Stimulated activated naive B cell treated with anti-CD40 and anti-IgM and Interleukin-4, amounts not matched to agents 10 μg/mL and 1 μg/mL and 100 μg/mL, for 72 hours (primary cell): ENCODE data around the gene ITGB5.
A peak's percentile ranks its signal among the peaks of the same experiment; 100 is the strongest.

Experiments
- ATAC-seq, 2 donors: fragments of 150-1000 bp; cut with Tn5 transposase; replicated peaks; 2 replicates each; pipeline ENCODE4 v1.10.0; 2021; ENCODE audit warnings: moderate library complexity in 1 of 2
- DNase-seq: peaks from one replicate; pipeline ENCODE4 v3.0.0; 2021
- H3K27ac Mint-ChIP-seq: one replicate; pipeline ENCODE4 v1.8.0; 2022; ENCODE audit warnings: mild to moderate bottlenecking, mixed read lengths
- H3K27me3 Mint-ChIP-seq, 2 donors: one replicate each; pipeline ENCODE4 v1.8.0; 2022; ENCODE audit warnings: mixed read lengths in 2 of 2
- H3K36me3 Mint-ChIP-seq, 2 donors: one replicate each; pipeline ENCODE4 v1.8.0; 2022; ENCODE audit warnings: mixed read lengths in 2 of 2, mild to moderate bottlenecking in 1 of 2
- H3K4me1 Mint-ChIP-seq, 2 donors: one replicate each; pipeline ENCODE4 v1.8.0; 2022; ENCODE audit warnings: mixed read lengths in 2 of 2, mild to moderate bottlenecking in 1 of 2
- H3K4me3 Mint-ChIP-seq, 2 donors: one replicate each; pipeline ENCODE4 v1.8.0; 2022; ENCODE audit warnings: mild to moderate bottlenecking in 2 of 2, mixed read lengths in 2 of 2, moderate library complexity in 1 of 2
- H3K9me3 Mint-ChIP-seq, 2 donors: one replicate each; pipeline ENCODE4 v1.8.0; 2022; ENCODE audit warnings: mixed read lengths in 2 of 2, mild to moderate bottlenecking in 1 of 2

ITGB5 gene

GRCh38 chr3:124843506-124844177 lies 43.5 kb downstream of the ITGB5 start:
- H3K4me3 Mint-ChIP-seq: no peak overlapping the region
- peaks cover 13 to 15% of the 10 kb centered on the region in 2 donors for H3K27me3 Mint-ChIP-seq
- no peak overlapping the region for H3K27ac Mint-ChIP-seq
- H3K9me3 Mint-ChIP-seq: no peaks in the 10 kb centered on the region
- no peaks in the 10 kb centered on the region for H3K4me1 Mint-ChIP-seq
- ATAC-seq: no peak
- DNase-seq: no peak
- no peaks in the 10 kb centered on the region for H3K36me3 Mint-ChIP-seq

DNA sequence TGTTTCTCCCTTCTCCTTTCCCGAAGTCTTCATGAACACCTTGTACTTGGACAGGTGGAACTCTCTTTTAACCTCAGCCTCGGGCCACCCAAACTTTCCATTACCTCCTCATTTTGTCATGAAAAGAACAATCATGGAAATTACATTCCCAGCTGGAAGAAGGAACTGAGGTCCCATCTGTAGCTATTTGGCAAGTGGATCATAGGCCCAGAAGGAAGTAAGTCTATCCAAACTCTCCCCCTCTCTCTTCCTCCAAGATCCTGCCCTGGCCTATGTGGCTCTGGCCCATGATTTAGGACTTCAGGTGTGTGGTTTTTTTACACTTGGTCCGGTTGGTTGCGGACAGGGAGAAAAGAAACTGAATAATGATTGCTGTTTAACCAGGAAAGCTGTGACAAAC lies 44.1 kb downstream of the ITGB5 start:
- Mint-ChIP-seq H3K27ac (no peak overlapping the region), H3K36me3 (no peaks in the 10 kb centered on the region), H3K4me1 (no peaks in the 10 kb centered on the region), H3K27me3 (peaks cover 8 to 11% of the 10 kb centered on the region in 2 donors), H3K9me3 (no peaks in the 10 kb centered on the region), H3K4me3 (no peak overlapping the region)
- ATAC-seq (no peak), DNase-seq (no peak)

DNA sequence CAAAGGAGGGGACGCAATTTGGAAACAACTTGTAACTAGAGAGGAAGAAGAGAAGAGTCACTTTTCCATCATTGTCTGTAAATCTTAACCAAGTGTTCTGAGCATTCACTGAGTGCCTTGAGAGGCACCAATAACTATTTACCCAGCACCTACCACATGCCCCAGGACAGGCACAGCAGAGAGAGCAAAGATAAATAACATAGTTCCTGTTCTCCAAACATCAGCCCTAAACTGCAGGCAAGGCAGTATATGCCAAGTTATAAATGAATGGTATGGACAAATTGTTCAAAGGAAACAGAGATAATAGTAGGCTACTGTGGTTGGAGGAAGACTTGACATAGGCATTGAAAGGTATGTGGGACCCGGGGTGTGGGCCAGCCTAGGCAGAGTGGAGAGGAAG lies 45.6 kb downstream of the ITGB5 start:
- H3K27me3 Mint-ChIP-seq: peaks cover 16 to 18% of the 10 kb centered on the region in 2 donors
- no peaks in the 10 kb centered on the region for H3K9me3 Mint-ChIP-seq
- no peak for DNase-seq
- ATAC-seq: no peak
- H3K4me3 Mint-ChIP-seq: no peak overlapping the region
- H3K27ac Mint-ChIP-seq: no peak overlapping the region
- no peaks in the 10 kb centered on the region for H3K36me3 Mint-ChIP-seq
- H3K4me1 Mint-ChIP-seq: no peaks in the 10 kb centered on the region

- no peaks in the 10 kb centered on the region for H3K9me3 Mint-ChIP-seq
- ATAC-seq: no peak
- no peaks in the 10 kb centered on the region for H3K36me3 Mint-ChIP-seq
- H3K4me1 Mint-ChIP-seq: peaks cover 2 to 4% of the 10 kb centered on the region in 2 donors
- peaks cover 22 to 24% of the 10 kb centered on the region in 2 donors for H3K27me3 Mint-ChIP-seq
- no peak for DNase-seq
- H3K4me3 Mint-ChIP-seq: no peak overlapping the region
- H3K27ac Mint-ChIP-seq: no peak overlapping the region
These were observed 46.8 kb downstream of the ITGB5 start for GRCh38 chr3:124840331-124840730.

DNA sequence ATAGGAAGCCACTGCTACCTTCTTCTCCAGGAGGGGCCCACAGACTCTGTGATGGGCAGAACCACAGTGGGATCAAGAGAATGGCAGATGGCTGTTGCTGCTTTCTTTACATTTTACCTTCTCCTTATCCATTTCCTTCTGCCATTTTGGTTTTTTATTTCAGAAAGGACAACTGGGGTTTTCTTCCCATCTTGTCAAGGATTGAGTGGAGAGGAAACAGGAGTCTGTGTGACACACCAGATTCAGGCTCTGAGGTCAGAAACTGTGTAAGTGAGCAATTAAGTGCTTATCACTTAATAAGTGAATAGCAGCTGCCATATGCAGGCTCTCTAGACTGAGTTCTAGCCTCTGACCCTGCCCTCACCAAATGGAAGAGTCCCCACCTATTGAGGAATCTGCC lies 47.3 kb downstream of the ITGB5 start:
- H3K36me3 Mint-ChIP-seq: no peaks in the 10 kb centered on the region
- no peak overlapping the region for H3K27ac Mint-ChIP-seq
- H3K4me1 Mint-ChIP-seq: peaks cover 7 to 8% of the 10 kb centered on the region in 2 donors
- ATAC-seq: no peak
- no peak overlapping the region for H3K4me3 Mint-ChIP-seq
- no peaks in the 10 kb centered on the region for H3K9me3 Mint-ChIP-seq
- no peak for DNase-seq
- peaks cover 27 to 28% of the 10 kb centered on the region in 2 donors for H3K27me3 Mint-ChIP-seq

DNA sequence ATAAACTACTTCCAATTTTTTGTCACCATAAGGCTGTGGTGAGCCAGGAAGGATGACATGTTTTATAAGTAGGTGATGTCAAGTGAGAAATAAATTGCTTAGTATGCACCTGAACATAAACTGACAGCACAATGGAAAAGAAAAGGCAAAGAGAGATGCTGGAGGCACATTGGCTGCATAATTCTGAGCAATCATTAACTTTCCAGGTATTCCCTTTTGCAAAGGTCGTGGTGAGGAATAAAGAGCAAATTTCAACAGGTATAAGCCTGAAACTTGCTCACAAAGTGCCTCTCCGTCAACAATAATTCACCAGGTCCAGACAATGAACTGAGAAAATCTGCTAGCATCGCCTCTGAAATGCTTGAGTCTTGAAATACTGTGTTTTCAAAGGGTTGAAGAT lies 48.2 kb downstream of the ITGB5 start:
- H3K4me3 Mint-ChIP-seq: no peak overlapping the region
- no peak overlapping the region for H3K27ac Mint-ChIP-seq
- DNase-seq (no peak), ATAC-seq (no peak)
- no peaks in the 10 kb centered on the region for H3K36me3 Mint-ChIP-seq
- H3K27me3 Mint-ChIP-seq: peaks cover 36 to 37% of the 10 kb centered on the region in 2 donors
- H3K9me3 Mint-ChIP-seq: no peaks in the 10 kb centered on the region
- H3K4me1 Mint-ChIP-seq: peaks cover 12 to 13% of the 10 kb centered on the region in 2 donors

- ATAC-seq: no peak
- no peaks in the 10 kb centered on the region for H3K9me3 Mint-ChIP-seq
- no peaks in the 10 kb centered on the region for H3K36me3 Mint-ChIP-seq
- H3K4me1 Mint-ChIP-seq: peaks cover 12 to 13% of the 10 kb centered on the region in 2 donors
- no peak overlapping the region for H3K27ac Mint-ChIP-seq
- DNase-seq: no peak
- H3K4me3 Mint-ChIP-seq: no peak overlapping the region
- H3K27me3 Mint-ChIP-seq: peaks cover 40 to 44% of the 10 kb centered on the region in 2 donors
These were observed 49.4 kb downstream of the ITGB5 start for GRCh38 chr3:124837730-124838186.

DNA sequence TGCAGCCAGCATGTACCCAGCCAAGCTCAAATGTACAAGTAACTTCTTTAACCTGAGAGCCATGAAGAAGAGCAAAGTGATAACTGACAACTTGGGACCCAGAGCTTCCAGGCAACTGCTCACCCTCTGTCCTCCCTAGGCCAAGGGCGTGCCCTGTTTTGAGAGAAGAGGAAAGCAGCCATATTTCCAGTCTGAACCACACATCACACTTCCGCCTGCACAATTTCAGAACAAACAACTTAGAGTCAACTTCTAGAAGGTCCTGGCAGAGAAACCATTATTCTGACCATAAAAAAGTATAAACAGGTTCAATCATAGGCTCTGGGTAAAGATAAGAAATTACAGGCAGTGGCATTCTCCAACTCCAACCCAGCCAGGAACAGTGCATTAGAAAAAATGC lies 50.1 kb downstream of the ITGB5 start:
- Mint-ChIP-seq H3K9me3 (no peaks in the 10 kb centered on the region), H3K4me1 (peaks cover 12 to 13% of the 10 kb centered on the region in 2 donors), H3K27ac (no peak overlapping the region), H3K4me3 (no peak overlapping the region), H3K36me3 (no peaks in the 10 kb centered on the region), H3K27me3 (peaks cover 36 to 51% of the 10 kb centered on the region in 2 donors)
- ATAC-seq: no peak
- no peak for DNase-seq

GRCh38 chr3:124836448-124836847 lies 50.7 kb downstream of the ITGB5 start:
- DNase-seq (no peak), ATAC-seq (no peak)
- Mint-ChIP-seq H3K4me1 (peaks cover 12 to 13% of the 10 kb centered on the region in 2 donors), H3K4me3 (no peak overlapping the region), H3K27me3 (peaks cover 35 to 53% of the 10 kb centered on the region in 2 donors), H3K9me3 (no peaks in the 10 kb centered on the region), H3K27ac (no peak overlapping the region), H3K36me3 (no peaks in the 10 kb centered on the region)

GRCh38 chr3:124834723-124835718 lies 52.1 kb downstream of the ITGB5 start:
- peaks cover 12 to 13% of the 10 kb centered on the region in 2 donors for H3K4me1 Mint-ChIP-seq
- no peaks in the 10 kb centered on the region for H3K9me3 Mint-ChIP-seq
- ATAC-seq (peak; percentile 90 to 94), DNase-seq (peak; percentile 44)
- H3K27ac Mint-ChIP-seq: no peak overlapping the region
- H3K4me3 Mint-ChIP-seq: peak overlapping the region; percentile 58 to 62
- no peaks in the 10 kb centered on the region for H3K36me3 Mint-ChIP-seq
- H3K27me3 Mint-ChIP-seq: peaks cover 35 to 56% of the 10 kb centered on the region in 2 donors

DNA sequence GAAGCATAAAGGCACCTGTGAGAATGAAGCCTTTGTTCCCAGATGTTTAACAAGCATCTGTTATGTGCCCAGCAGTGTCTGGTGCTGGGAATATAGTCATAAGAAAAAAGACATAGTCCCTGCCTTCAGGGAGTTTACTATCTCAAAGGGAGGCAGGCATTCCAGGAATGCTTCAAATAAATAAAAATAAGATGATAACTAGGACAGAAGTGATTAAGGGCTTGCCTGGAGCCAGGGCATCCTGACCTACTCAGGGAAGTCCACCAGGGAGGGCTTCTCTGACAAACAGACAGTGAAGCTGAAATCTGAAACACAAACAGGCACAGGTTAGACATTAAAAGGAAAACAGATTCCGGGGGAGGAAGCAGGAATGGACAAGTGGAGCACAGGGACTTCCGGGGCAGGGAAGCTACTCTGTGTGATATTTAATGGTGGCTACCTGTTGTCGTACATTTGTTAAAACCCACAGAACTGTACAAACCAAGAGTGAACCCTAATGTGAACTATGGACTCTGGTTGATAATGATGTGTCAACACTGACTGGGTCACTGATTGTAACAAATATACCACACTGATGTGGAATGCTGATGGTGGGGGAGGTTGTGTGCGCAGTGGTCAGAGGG lies 53.3 kb downstream of the ITGB5 start:
- Mint-ChIP-seq H3K9me3 (no peaks in the 10 kb centered on the region), H3K4me3 (no peak overlapping the region)

GRCh38 chr3:124832782-124833709 lies 54.1 kb downstream of the ITGB5 start:
- no peak overlapping the region for H3K4me3 Mint-ChIP-seq
- no peaks in the 10 kb centered on the region for H3K36me3 Mint-ChIP-seq
- DNase-seq (no peak), ATAC-seq (no peak)
- no peaks in the 10 kb centered on the region for H3K9me3 Mint-ChIP-seq
- H3K4me1 Mint-ChIP-seq: peaks cover 17 to 19% of the 10 kb centered on the region in 2 donors
- H3K27ac Mint-ChIP-seq: no peak overlapping the region
- H3K27me3 Mint-ChIP-seq: peaks cover 43 to 65% of the 10 kb centered on the region in 2 donors

More for the DNA sequence above, 53.3 kb downstream of the ITGB5 start:
- no peaks in the 10 kb centered on the region for H3K36me3 Mint-ChIP-seq
- H3K27ac Mint-ChIP-seq: no peak overlapping the region
- ATAC-seq: no peak
- peaks cover 17 to 19% of the 10 kb centered on the region in 2 donors for H3K4me1 Mint-ChIP-seq
- H3K27me3 Mint-ChIP-seq: peaks cover 40 to 61% of the 10 kb centered on the region in 2 donors
- DNase-seq: no peak

GRCh38 chr3:124831628-124832199 lies 55.5 kb downstream of the ITGB5 start:
- Mint-ChIP-seq H3K36me3 (no peaks in the 10 kb centered on the region), H3K9me3 (no peaks in the 10 kb centered on the region), H3K27ac (no peak overlapping the region), H3K4me3 (no peak overlapping the region), H3K4me1 (peaks cover 17 to 19% of the 10 kb centered on the region in 2 donors), H3K27me3 (peaks cover 38 to 64% of the 10 kb centered on the region in 2 donors)
- no peak for DNase-seq
- no peak for ATAC-seq
